CD4-positive, alpha-beta T cell (primary cell): ENCODE data around the gene TUBB1. TPM values are rescaled to one million over a fixed set of nuclear protein-coding genes. Genes with fewer than 3 reads are reported as not detected.
A peak's percentile ranks its signal among the peaks of the same experiment; 100 is the strongest.
"Not testable (repeated sequence)": the region's sequence is repeated elsewhere in the genome, so short reads cannot be mapped to it uniquely, and the experiment has no call there.

Experiments used
- ATAC-seq: fragments of 200-7000 bp; cut with Tn5 transposase; one replicate; pipeline ENCODE4 v1.10.0; 2022; ENCODE audit warnings: mild to moderate bottlenecking; ENCODE audit not compliant: poor library complexity
- CTCF ChIA-PET: fragments of 350-600 bp; sonication (Branson Sonifier 250); formaldehyde crosslinking; loops from one replicate; lab custom pipeline; 2021; ENCODE audit warnings: antibody characterized with exemption, inconsistent platforms; lab: Charles Lee
- POLR2A ChIA-PET: fragments of 350-600 bp; sonication (Branson Sonifier 250); formaldehyde crosslinking; loops from one replicate; lab custom pipeline; 2021; ENCODE audit warnings: antibody characterized with exemption, inconsistent platforms; lab: Charles Lee
- DNase-seq, 14 experiments: peaks; one replicate each; pipeline ENCODE4 v3.0.0-alpha.2; 2013 to 2020; ENCODE audit warnings: mixed read lengths in 2 of 14
- H3K27ac ChIP-seq, 2 donors: one replicate each; pipeline versions ENCODE4 v1.5.1 to v1.7.0; 2013; ENCODE audit warnings: low read length in 2 of 2, low read depth in 1 of 2, mild to moderate bottlenecking in 1 of 2
- H3K27me3 ChIP-seq, 2 experiments: 1 replicate in 1 of 2; 2 replicates in 1 of 2; pipeline versions ENCODE4 v1.6.1 to v1.7.0; 2013; ENCODE audit warnings: low read length in 2 of 2, control low read depth in 1 of 2, mild to moderate bottlenecking in 1 of 2, moderate library complexity in 1 of 2; ENCODE audit not compliant: insufficient read depth in 2 of 2, control insufficient read depth in 1 of 2
- H3K36me3 ChIP-seq: one replicate; pipeline ENCODE4 v1.6.1; 2013; ENCODE audit warnings: low read length, control low read depth; ENCODE audit not compliant: insufficient read depth
- H3K4me1 ChIP-seq: one replicate; pipeline ENCODE4 v1.6.1; 2013; ENCODE audit warnings: low read length, control low read depth; ENCODE audit not compliant: insufficient read depth
- H3K4me3 ChIP-seq: one replicate; pipeline ENCODE4 v1.5.1; 2013; ENCODE audit warnings: mild to moderate bottlenecking, low read length, moderate library complexity
- H3K9me3 ChIP-seq, 2 experiments: 1 replicate in 1 of 2; 2 replicates in 1 of 2; pipeline versions ENCODE4 v1.6.1 to v1.7.0; 2013; ENCODE audit warnings: low read length in 2 of 2, mild to moderate bottlenecking in 2 of 2, control low read depth in 1 of 2, moderate library complexity in 1 of 2; ENCODE audit not compliant: control insufficient read depth in 1 of 2, insufficient read depth in 1 of 2
- H3K27ac Mint-ChIP-seq: one replicate; pipeline ENCODE4 v1.8.0; 2020; ENCODE audit warnings: mixed read lengths
- H3K27me3 Mint-ChIP-seq: one replicate; pipeline ENCODE4 v1.8.0; 2021; ENCODE audit warnings: mixed read lengths
- H3K36me3 Mint-ChIP-seq: one replicate; pipeline ENCODE4 v1.8.0; 2021; ENCODE audit warnings: low read depth, mixed read lengths
- H3K4me1 Mint-ChIP-seq: one replicate; pipeline ENCODE4 v1.8.0; 2021; ENCODE audit warnings: low read depth, mixed read lengths
- H3K4me3 Mint-ChIP-seq: one replicate; pipeline ENCODE4 v1.8.0; 2020; ENCODE audit warnings: mild to moderate bottlenecking, mixed read lengths
- H3K9me3 Mint-ChIP-seq: one replicate; pipeline ENCODE4 v1.8.0; 2020; ENCODE audit warnings: mixed read lengths
- CTCF ChIP-seq: fragments of 200-600 bp; IDR thresholded peaks from one replicate; pipeline ENCODE4 v1.8.0; 2022; ENCODE audit warnings: antibody characterized with exemption, mild to moderate bottlenecking
- intact Hi-C, 2 experiments: fragments of 100-400 bp; cut with DNase I in 1 of 2; cut with micrococcal nuclease in 1 of 2; formaldehyde crosslinking; loops; one replicate each; pipeline versions ENCODE4 v1.15.1 to v1.9.0; 2023 to 2025; cut with DNase I, micrococcal nuclease
- total RNA-seq, 174 experiments: library from RNA in 2 of 174; stranded (reverse) in 2 of 174; gene quantifications; one replicate each; pipeline ENCODE4 v1.2.3 and lab custom pipeline; 2021 to 2026

The TUBB1 gene
- total RNA-seq, 2 experiments from 2014 or later: 0.11 to 0.17 TPM

DNA sequence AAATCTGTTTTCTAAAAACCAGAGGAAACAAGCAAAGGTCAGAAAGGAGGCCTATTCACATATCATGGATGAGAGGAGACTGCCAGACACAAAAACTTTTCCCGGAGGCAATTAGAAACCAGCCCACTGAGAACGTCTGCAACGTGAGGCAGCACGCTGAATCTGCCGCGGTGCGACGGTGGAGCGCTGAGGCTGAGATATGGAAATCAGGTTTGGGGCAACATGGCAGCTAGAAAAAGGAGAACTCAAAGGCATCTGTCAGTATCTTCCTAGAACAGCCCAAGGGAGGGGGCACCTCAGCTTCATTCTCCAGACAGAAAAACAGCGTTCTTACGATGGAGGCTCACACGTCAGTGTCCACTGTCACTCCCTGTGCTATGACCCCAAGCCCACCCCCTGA, 18.2 kb downstream of the TUBB1 start:
- peaks cover 50% of the 10 kb centered on the region for H3K4me1 Mint-ChIP-seq
- intact Hi-C loops: no loop called here

DNA sequence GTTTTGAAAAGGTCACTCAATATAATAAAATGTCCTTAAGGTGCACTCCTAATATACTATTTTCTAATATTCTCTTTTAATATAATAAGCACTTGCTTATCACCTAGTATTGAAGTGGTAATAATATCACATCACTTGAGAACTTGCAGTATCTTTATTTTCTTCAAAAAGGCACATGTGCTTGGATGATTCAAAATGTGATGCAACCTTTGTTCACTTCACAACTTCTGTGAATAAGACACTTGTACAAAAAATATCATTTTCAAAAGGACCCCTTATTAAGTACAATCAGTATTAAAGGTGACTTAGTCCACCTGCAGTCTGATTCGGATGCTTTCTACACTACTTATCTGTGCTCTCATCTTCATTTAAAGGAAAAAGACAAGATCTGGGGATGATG, 20.0 kb downstream of the TUBB1 start:
- ChIA-PET CTCF (no interaction called here), POLR2A (no interaction called here)
- Histone ChIP-seq H3K4me1 (peaks cover 37% of the 10 kb centered on the region), H3K27me3 (no peaks in the 10 kb centered on the region), H3K9me3 (no peaks in the 10 kb centered on the region), H3K36me3 (peaks cover 41% of the 10 kb centered on the region), H3K27ac (no peak overlapping the region), H3K4me3 (no peak overlapping the region)
- intact Hi-C loops: no loop called here
- DNase-seq (no peak), ATAC-seq (no peak)
- Mint-ChIP-seq H3K4me3 (peak overlapping the region; percentile 69), H3K27me3 (no peaks in the 10 kb centered on the region), H3K27ac (no peak overlapping the region), H3K36me3 (peaks cover 65% of the 10 kb centered on the region), H3K9me3 (no peaks in the 10 kb centered on the region), H3K4me1 (peaks cover 57% of the 10 kb centered on the region)
- TF ChIP-seq CTCF: no peak

More for the DNA sequence above, 18.2 kb downstream of the TUBB1 start:
- Histone ChIP-seq H3K27me3 (no peaks in the 10 kb centered on the region), H3K36me3 (peaks cover 41% of the 10 kb centered on the region), H3K4me1 (peaks cover 29% of the 10 kb centered on the region), H3K27ac (no peak overlapping the region), H3K9me3 (no peaks in the 10 kb centered on the region), H3K4me3 (no peak overlapping the region)
- CTCF ChIA-PET: no interaction called here
- Mint-ChIP-seq H3K27ac (peak overlapping the region; percentile 37), H3K9me3 (no peaks in the 10 kb centered on the region), H3K4me3 (no peak overlapping the region), H3K36me3 (peaks cover 71% of the 10 kb centered on the region), H3K27me3 (no peaks in the 10 kb centered on the region)
- POLR2A ChIA-PET: interaction anchor here (0.6 kb wide), 1 partner anchor 145 kb away, joined by 3 read pairs; no protein-coding TSS in a partner anchor
- no peak for TF ChIP-seq CTCF
- ATAC-seq: no peak
- DNase-seq: no peak

DNA sequence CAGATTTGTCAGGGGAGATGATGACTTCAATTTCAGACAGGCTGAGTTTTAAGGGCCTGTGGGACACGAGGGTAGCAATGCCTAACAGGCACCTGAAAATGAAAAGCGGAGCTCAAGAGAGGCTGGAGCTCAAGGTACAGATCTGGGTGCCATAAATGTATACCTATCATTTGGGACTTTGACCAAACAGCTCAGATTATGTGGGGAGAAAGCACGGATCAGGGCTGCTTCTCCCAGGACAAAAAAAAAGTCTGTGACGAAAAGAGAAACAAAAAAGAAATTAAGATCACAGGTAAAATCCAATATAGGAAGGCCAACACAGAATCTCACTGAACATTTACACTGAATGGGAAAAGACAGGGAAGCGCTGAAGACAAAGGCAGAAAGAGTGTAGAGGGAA, 21.4 kb downstream of the TUBB1 start:
- DNase-seq: no peak
- no peak for ATAC-seq
- Histone ChIP-seq H3K9me3 (no peaks in the 10 kb centered on the region), H3K27me3 (no peaks in the 10 kb centered on the region), H3K36me3 (peaks cover 28% of the 10 kb centered on the region), H3K4me1 (peaks cover 37% of the 10 kb centered on the region), H3K4me3 (no peak overlapping the region), H3K27ac (no peak overlapping the region)
- Mint-ChIP-seq H3K27me3 (no peaks in the 10 kb centered on the region), H3K4me3 (peak overlapping the region; percentile 89), H3K9me3 (no peaks in the 10 kb centered on the region), H3K36me3 (peaks cover 52% of the 10 kb centered on the region), H3K4me1 (peaks cover 59% of the 10 kb centered on the region), H3K27ac (peak overlapping the region; percentile 91)
- CTCF ChIA-PET: no interaction called here
- intact Hi-C loops: loop anchor here (5.0 to 10.0 kb wide), 4 partner anchors 42 to 736 kb away; partner anchors contain the start of genes STX16 (in 2 of the 2) and RAB22A (in 1 of the 2)
- TF ChIP-seq CTCF: no peak
- POLR2A ChIA-PET: interaction anchor here (4.1 kb wide), 1 partner anchor 8 kb away, joined by 67 read pairs; the partner anchor contains the start of gene ATP5F1E

DNA sequence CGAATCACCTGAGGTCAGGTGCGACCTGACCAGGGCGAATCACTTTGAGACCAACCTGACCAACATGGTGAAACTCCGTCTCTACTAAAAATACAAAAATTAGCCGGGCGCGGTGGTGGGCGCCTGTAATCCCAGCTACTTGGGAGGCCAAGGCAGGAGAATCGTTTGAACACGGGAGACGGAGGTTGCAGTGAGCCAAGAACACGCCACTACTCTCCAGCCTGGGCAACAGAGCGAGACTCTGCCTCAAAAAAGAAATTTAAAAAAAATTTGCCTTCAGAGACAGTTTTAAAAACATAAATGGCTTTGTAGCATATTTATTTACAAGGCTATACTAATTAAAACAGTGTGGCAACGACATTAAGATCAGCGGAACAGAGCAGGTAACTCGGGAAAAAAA, 22.3 kb downstream of the TUBB1 start:
- ATAC-seq, H3K9me3 Mint-ChIP-seq, H3K27me3 ChIP-seq, DNase-seq, CTCF ChIA-PET, H3K27me3 Mint-ChIP-seq, H3K9me3 ChIP-seq, H3K27ac ChIP-seq: not testable (repeated sequence)
- Histone ChIP-seq H3K36me3 (peaks cover 19% of the 10 kb centered on the region), H3K4me1 (peaks cover 37% of the 10 kb centered on the region), H3K4me3 (peak overlapping the region; percentile 85)
- Mint-ChIP-seq H3K4me1 (peaks cover 59% of the 10 kb centered on the region), H3K27ac (peak overlapping the region; percentile 91), H3K36me3 (peaks cover 44% of the 10 kb centered on the region), H3K4me3 (peak overlapping the region; percentile 89)
- intact Hi-C loops: loop anchor here (5.0 to 10.0 kb wide), 4 partner anchors 41 to 737 kb away; partner anchors contain the start of genes STX16 (in 2 of the 2) and RAB22A (in 1 of the 2)
- POLR2A ChIA-PET: interaction anchor here (2.2 to 4.1 kb wide), 3 partner anchors 9 to 212 kb away, joined by 6 to 67 read pairs (median 9); partner anchors contain the start of gene ATP5F1E
